Keratinocyte (primary cell): ENCODE results near the gene GRB10. TPM values are rescaled to one million over a fixed set of nuclear protein-coding genes. Genes with fewer than 3 reads are reported as not detected.
A peak's percentile ranks its signal among the peaks of the same experiment; 100 is the strongest.

Experiments used
- DNase-seq: peaks from one replicate; pipeline ENCODE4 v3.0.0-alpha.2; 2011; ENCODE audit warnings: low read depth, missing footprints, low spot score
- FAIRE-seq: peaks from 2 replicates; lab custom pipeline; 2011; peaks lifted over from hg19 to GRCh38; lab: Jason Lieb, UNC
- H2AFZ ChIP-seq: 2 replicates; pipeline ENCODE4 v1.6.0; 2012; ENCODE audit warnings: low read length, control low read depth, inconsistent platforms; ENCODE audit not compliant: control insufficient read depth
- H3K27ac ChIP-seq: 2 replicates; pipeline ENCODE4 v1.5.1; 2011; ENCODE audit warnings: low read length; ENCODE audit not compliant: control insufficient read depth, insufficient read depth
- H3K27me3 ChIP-seq: 3 replicates; pipeline ENCODE4 v1.6.0; 2011; ENCODE audit warnings: low read length; ENCODE audit not compliant: control insufficient read depth, insufficient read depth; ENCODE audit errors: extremely low read depth
- H3K36me3 ChIP-seq, 2 experiments: 2 replicates in 1 of 2; 3 replicates in 1 of 2; pipeline ENCODE4 v1.5.1; 2011; ENCODE audit warnings: low read length in 2 of 2, mild to moderate bottlenecking in 1 of 2; ENCODE audit not compliant: control insufficient read depth in 2 of 2, insufficient read depth in 2 of 2; ENCODE audit errors: extremely low read depth in 1 of 2
- H3K4me1 ChIP-seq: 3 replicates; pipeline ENCODE4 v1.5.1; 2011; ENCODE audit warnings: low read length; ENCODE audit not compliant: control insufficient read depth, insufficient read depth; ENCODE audit errors: extremely low read depth
- H3K4me2 ChIP-seq: 3 replicates; pipeline ENCODE4 v1.6.0; 2011; ENCODE audit warnings: low read depth, low read length; ENCODE audit not compliant: control insufficient read depth, insufficient read depth; ENCODE audit errors: extremely low read depth
- H3K4me3 ChIP-seq, 3 experiments: fragments of 200-600 bp in 1 of 3; sonication (generic) in 1 of 3; 2 replicates in 2 of 3; 3 replicates in 1 of 3; pipeline ENCODE4 v1.5.1; 2011 to 2016; ENCODE audit warnings: low read length in 3 of 3, mild to moderate bottlenecking in 3 of 3, control low read depth in 2 of 3, inconsistent platforms in 1 of 3, low read depth in 1 of 3, mixed read lengths in 1 of 3, mixed run types in 1 of 3, moderate library complexity in 1 of 3; ENCODE audit not compliant: control insufficient read depth in 2 of 3, insufficient read depth in 2 of 3; ENCODE audit errors: extremely low read depth in 1 of 3
- H3K79me2 ChIP-seq: 2 replicates; pipeline ENCODE4 v1.6.0; 2012; ENCODE audit warnings: low read length; ENCODE audit not compliant: control insufficient read depth, insufficient read depth
- H3K9ac ChIP-seq: 3 replicates; pipeline ENCODE4 v1.6.0; 2011; ENCODE audit warnings: low read length; ENCODE audit not compliant: control insufficient read depth, insufficient read depth; ENCODE audit errors: extremely low read depth
- H3K9me1 ChIP-seq: 3 replicates; pipeline ENCODE4 v1.6.0; 2011; ENCODE audit warnings: low read length; ENCODE audit not compliant: control insufficient read depth, insufficient read depth; ENCODE audit errors: extremely low read depth
- H3K9me3 ChIP-seq: 2 replicates; pipeline ENCODE4 v1.5.1; 2012; ENCODE audit warnings: low read depth, low read length; ENCODE audit not compliant: control insufficient read depth
- H4K20me1 ChIP-seq: 3 replicates; pipeline ENCODE4 v1.6.0; 2011; ENCODE audit warnings: low read length; ENCODE audit not compliant: control insufficient read depth, insufficient read depth; ENCODE audit errors: extremely low read depth
- EZH2 ChIP-seq: IDR thresholded peaks from one replicate; pipeline ENCODE4 v1.6.1; 2012; ENCODE audit warnings: inconsistent platforms, mild to moderate bottlenecking, low read length, moderate library complexity
- dilution Hi-C: fragments of 300-500 bp; cut with MboI; formaldehyde crosslinking; loops from one replicate; pipeline ENCODE4 v1.7.0; 2020; ENCODE audit warnings: low sequenced_read_pairs; ENCODE audit not compliant: extremely low pct_ligation_motif_present
- polyA plus RNA-seq, 5 experiments: library from polyadenylated mRNA; depleted of rRNA in 3 of 5; stranded (reverse) in 3 of 5; stranded (forward) in 1 of 5; unstranded in 1 of 5; fragments of >200 nt; gene quantifications; 1 replicate in 1 of 5; 2 replicates in 3 of 5; 3 replicates in 1 of 5; pipeline versions ENCODE4 v1.2.1 to v1.2.3, GENCODE V29; 2011 to 2012; ENCODE audit warnings: missing spikeins in 2 of 5, low read depth in 1 of 5, low replicate concordance in 1 of 5
- TF ChIP-seq, protein P1 (sequence below), 3 experiments: IDR thresholded peaks in 1 of 3; conservative IDR thresholded peaks in 1 of 3; optimal IDR thresholded peaks in 1 of 3; 2 replicates in 2 of 3; 3 replicates in 1 of 3; pipeline versions ENCODE3 to v1.5.1; 2011; ENCODE audit warnings: low read length in 3 of 3, mild to moderate bottlenecking in 3 of 3, moderate library complexity in 2 of 3, control low read depth in 1 of 3, inconsistent platforms in 1 of 3; ENCODE audit not compliant: insufficient read depth in 2 of 3; ENCODE audit errors: extremely low read depth in 1 of 3

The GRB10 gene
- polyA plus RNA-seq, 1 donor (not counting 4 experiments of a cell fraction or from before 2014, with no cell fraction given), result 4.4 TPM

- no peak overlapping the region for H3K27ac ChIP-seq
- H4K20me1 ChIP-seq, result no peaks in the 10 kb centered on the region
- H3K4me1 ChIP-seq, result no peaks in the 10 kb centered on the region
- dilution Hi-C loops, result no loop called here
- peaks cover 14% of the 10 kb centered on the region for H3K27me3 ChIP-seq
- no peak overlapping the region for H3K4me2 ChIP-seq
- no peak for FAIRE-seq
- H3K36me3 ChIP-seq, result no peaks in the 10 kb centered on the region
- DNase-seq, result no peak
- TF ChIP-seq, protein P1, sequence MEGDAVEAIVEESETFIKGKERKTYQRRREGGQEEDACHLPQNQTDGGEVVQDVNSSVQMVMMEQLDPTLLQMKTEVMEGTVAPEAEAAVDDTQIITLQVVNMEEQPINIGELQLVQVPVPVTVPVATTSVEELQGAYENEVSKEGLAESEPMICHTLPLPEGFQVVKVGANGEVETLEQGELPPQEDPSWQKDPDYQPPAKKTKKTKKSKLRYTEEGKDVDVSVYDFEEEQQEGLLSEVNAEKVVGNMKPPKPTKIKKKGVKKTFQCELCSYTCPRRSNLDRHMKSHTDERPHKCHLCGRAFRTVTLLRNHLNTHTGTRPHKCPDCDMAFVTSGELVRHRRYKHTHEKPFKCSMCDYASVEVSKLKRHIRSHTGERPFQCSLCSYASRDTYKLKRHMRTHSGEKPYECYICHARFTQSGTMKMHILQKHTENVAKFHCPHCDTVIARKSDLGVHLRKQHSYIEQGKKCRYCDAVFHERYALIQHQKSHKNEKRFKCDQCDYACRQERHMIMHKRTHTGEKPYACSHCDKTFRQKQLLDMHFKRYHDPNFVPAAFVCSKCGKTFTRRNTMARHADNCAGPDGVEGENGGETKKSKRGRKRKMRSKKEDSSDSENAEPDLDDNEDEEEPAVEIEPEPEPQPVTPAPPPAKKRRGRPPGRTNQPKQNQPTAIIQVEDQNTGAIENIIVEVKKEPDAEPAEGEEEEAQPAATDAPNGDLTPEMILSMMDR (optimal IDR thresholded peaks at IDR 0.05 in 1 of 3, IDR thresholded peaks at IDR 0.05 in 1 of 3, conservative IDR thresholded peaks at IDR 0.05 in 1 of 3; ENCODE audit: extremely low read depth in 1 of 3, insufficient read depth in 2 of 3, low read length in 3 of 3), result no peak
- TF ChIP-seq EZH2, result no peak
- H3K9me1 ChIP-seq, result no peaks in the 10 kb centered on the region
- no peak overlapping the region for H2AFZ ChIP-seq
- no peak overlapping the region for H3K9ac ChIP-seq
- H3K4me3 ChIP-seq, result no peak overlapping the region
- H3K79me2 ChIP-seq, result no peaks in the 10 kb centered on the region
- no peaks in the 10 kb centered on the region for H3K9me3 ChIP-seq
Observed at GRCh38 chr7:50553973-50554372, 228.7 kb downstream of the GRB10 start.

- DNase-seq (no peak), FAIRE-seq (peak; percentile 29)
- Histone ChIP-seq H3K27ac (no peak overlapping the region), H3K9me3 (no peaks in the 10 kb centered on the region), H3K4me2 (no peak overlapping the region), H3K36me3 (no peaks in the 10 kb centered on the region), H3K9me1 (no peaks in the 10 kb centered on the region), H3K9ac (no peak overlapping the region), H3K79me2 (no peaks in the 10 kb centered on the region), H3K4me3 (no peak overlapping the region), H3K4me1 (no peaks in the 10 kb centered on the region), H2AFZ (no peak overlapping the region), H3K27me3 (peaks cover 9% of the 10 kb centered on the region), H4K20me1 (no peaks in the 10 kb centered on the region)
- TF ChIP-seq EZH2, result no peak
- TF ChIP-seq, protein P1 (optimal IDR thresholded peaks at IDR 0.05 in 1 of 3, IDR thresholded peaks at IDR 0.05 in 1 of 3, conservative IDR thresholded peaks at IDR 0.05 in 1 of 3; ENCODE audit: extremely low read depth in 1 of 3, insufficient read depth in 2 of 3, low read length in 3 of 3), result no peak
- dilution Hi-C loops, result no loop called here
Observed at GRCh38 chr7:50552921-50553320, 229.8 kb downstream of the GRB10 start.
